Measurements from ENCODE around the gene SLC4A8. TPM values are rescaled to one million over a fixed set of nuclear protein-coding genes. Genes with fewer than 3 reads are reported as not detected.
"Not testable (repeated sequence)": the region's sequence is repeated elsewhere in the genome, so short reads cannot be mapped to it uniquely, and the experiment has no call there.

SLC4A8 gene
- total and polyA plus RNA-seq, 2 donors (not counting 3 experiments of a cell fraction or from before 2014, with no cell fraction given) = 4.7 to 9.7 TPM

DNA sequence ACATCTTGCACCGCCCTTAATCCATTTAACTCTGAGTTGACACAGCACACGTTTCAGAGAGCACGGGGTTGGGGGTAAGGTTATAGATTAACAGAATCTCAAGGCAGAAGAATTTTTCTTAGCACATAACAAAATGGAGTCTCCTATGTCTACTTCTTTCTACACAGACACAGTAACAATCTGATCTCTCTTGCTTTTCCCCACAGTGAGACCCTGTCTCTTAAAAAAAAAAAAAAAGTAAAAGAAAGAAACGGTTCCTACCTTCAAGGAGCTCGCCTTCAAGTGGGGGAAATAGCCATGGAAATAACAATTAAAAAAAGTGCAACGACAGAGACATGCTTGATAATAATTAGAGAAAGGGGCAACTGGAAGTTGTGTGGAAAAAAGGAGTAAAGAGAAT lies 30.4 kb downstream of the SLC4A8 start:
- dilution Hi-C loops (cut with MboI; ENCODE audit: extremely low pct_ligation_motif_present, low sequenced_read_pairs); H3K4me2 ChIP-seq (ENCODE audit: insufficient read depth, low read length); H3K4me1 ChIP-seq (ENCODE audit: control insufficient read depth, extremely low read depth, insufficient read depth, low read length); H3K36me3 ChIP-seq (ENCODE audit: control insufficient read depth in 2 of 2, extremely low read depth in 1 of 2, insufficient read depth in 2 of 2, low read length in 2 of 2); intact Hi-C loops (cut with micrococcal nuclease); H3K9me1 ChIP-seq (replicated peaks; ENCODE audit: control insufficient read depth, extremely low read depth, insufficient read depth, low read length); H3K9ac ChIP-seq (replicated peaks; ENCODE audit: extremely low read depth, insufficient read depth, low read length); BruUV-seq (replicated peaks); H3K79me2 ChIP-seq (ENCODE audit: control insufficient read depth, insufficient read depth, low read length); FAIRE-seq; H3K9me3 ChIP-seq (replicated peaks; ENCODE audit: control insufficient read depth, insufficient read depth, low read length); CTCF ChIA-PET; H3K27ac ChIP-seq (ENCODE audit: insufficient read depth, low read depth, low read length); H3K4me3 ChIP-seq (replicated peaks in 1 of 3; ENCODE audit: insufficient read depth in 1 of 3, low read depth in 1 of 3, low read length in 3 of 3); H2AFZ ChIP-seq (ENCODE audit: low read depth, low read length); DNase-seq (ENCODE audit: low read depth, low spot score); H4K20me1 ChIP-seq (replicated peaks; ENCODE audit: control insufficient read depth, extremely low read depth, insufficient read depth, low read length); H3K27me3 ChIP-seq (ENCODE audit: control insufficient read depth in 2 of 2, insufficient read depth in 2 of 2, low read length in 2 of 2): not testable (repeated sequence)
- POLR2A ChIA-PET = interaction anchor here (0.6 kb wide), 1 partner anchor 313 kb away, joined by 4 read pairs; no protein-coding TSS in a partner anchor

DNA sequence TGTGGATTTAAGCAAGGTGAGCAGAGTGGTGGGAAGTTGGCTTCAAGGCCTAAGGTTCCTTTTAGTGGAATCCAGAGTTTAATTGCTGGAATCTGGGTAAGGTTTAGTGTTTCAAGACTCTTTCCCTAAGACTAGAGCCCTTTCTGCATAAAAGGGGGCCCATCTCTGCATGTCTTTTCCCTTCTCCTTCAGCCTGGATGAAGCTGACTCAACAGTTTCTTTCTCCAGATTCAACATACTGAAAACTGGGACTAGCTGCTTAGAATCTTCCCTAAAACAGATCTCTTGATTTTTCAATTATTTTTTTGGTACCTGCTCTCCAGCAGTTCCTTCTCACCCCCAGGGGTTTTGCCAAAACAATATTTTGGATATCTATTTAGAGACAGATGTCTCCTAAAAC lies 34.0 kb downstream of the SLC4A8 start:
- ChIA-PET POLR2A (no interaction called here), CTCF (interaction anchor here (1.7 kb wide), 1 partner anchor 12 kb away, joined by 4 read pairs; no protein-coding TSS in a partner anchor)
- H3K36me3 ChIP-seq (ENCODE audit: control insufficient read depth in 2 of 2, extremely low read depth in 1 of 2, insufficient read depth in 2 of 2, low read length in 2 of 2) = no peaks in the 10 kb centered on the region
- no TSS peak for BruUV-seq (replicated peaks)
- no peak overlapping the region for H3K9ac ChIP-seq (replicated peaks; ENCODE audit: extremely low read depth, insufficient read depth, low read length)
- H3K4me1 ChIP-seq (ENCODE audit: control insufficient read depth, extremely low read depth, insufficient read depth, low read length) = no peaks in the 10 kb centered on the region
- no peaks in the 10 kb centered on the region for H3K9me1 ChIP-seq (replicated peaks; ENCODE audit: control insufficient read depth, extremely low read depth, insufficient read depth, low read length)
- H3K4me3 ChIP-seq (replicated peaks in 1 of 3; ENCODE audit: insufficient read depth in 1 of 3, low read depth in 1 of 3, low read length in 3 of 3) = no peak overlapping the region
- intact Hi-C loops (cut with micrococcal nuclease) (no loop called here), dilution Hi-C loops (cut with MboI; ENCODE audit: extremely low pct_ligation_motif_present, low sequenced_read_pairs) (no loop called here)
- no peaks in the 10 kb centered on the region for H4K20me1 ChIP-seq (replicated peaks; ENCODE audit: control insufficient read depth, extremely low read depth, insufficient read depth, low read length)
- no peak for DNase-seq (ENCODE audit: low read depth, low spot score)
- no peak for FAIRE-seq
- H2AFZ ChIP-seq (ENCODE audit: low read depth, low read length) = no peak overlapping the region
- no peaks in the 10 kb centered on the region for H3K79me2 ChIP-seq (ENCODE audit: control insufficient read depth, insufficient read depth, low read length)
- H3K27me3 ChIP-seq (ENCODE audit: control insufficient read depth in 2 of 2, insufficient read depth in 2 of 2, low read length in 2 of 2) = no peaks in the 10 kb centered on the region
- no peak for TF ChIP-seq JUN (IDR thresholded peaks at IDR 0.05; ENCODE audit: borderline replicate concordance, insufficient read depth, insufficient read length, low read depth)
- TF ChIP-seq POLR2AphosphoS5 (IDR thresholded peaks at IDR 0.05; ENCODE audit: insufficient read depth, low read depth, low read length) = no peak
- no peak for TF ChIP-seq GATA2 (IDR thresholded peaks at IDR 0.05; ENCODE audit: insufficient read depth, insufficient read length, low read depth, low read length)
- TF ChIP-seq, protein P1, sequence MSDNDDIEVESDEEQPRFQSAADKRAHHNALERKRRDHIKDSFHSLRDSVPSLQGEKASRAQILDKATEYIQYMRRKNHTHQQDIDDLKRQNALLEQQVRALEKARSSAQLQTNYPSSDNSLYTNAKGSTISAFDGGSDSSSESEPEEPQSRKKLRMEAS (IDR thresholded peaks at IDR 0.05; ENCODE audit: insufficient read depth, insufficient read length) = no peak
- no peak for TF ChIP-seq POLR2A (IDR thresholded peaks at IDR 0.05; ENCODE audit: low read depth, low read length)
- TF ChIP-seq EZH2 (IDR thresholded peaks at IDR 0.05; ENCODE audit: borderline replicate concordance, low read depth, low read length, severe bottlenecking) = no peak
- no peak for TF ChIP-seq MYC (IDR thresholded peaks at IDR 0.05; ENCODE audit: low read depth, low read length)
- TF ChIP-seq, protein P2, sequence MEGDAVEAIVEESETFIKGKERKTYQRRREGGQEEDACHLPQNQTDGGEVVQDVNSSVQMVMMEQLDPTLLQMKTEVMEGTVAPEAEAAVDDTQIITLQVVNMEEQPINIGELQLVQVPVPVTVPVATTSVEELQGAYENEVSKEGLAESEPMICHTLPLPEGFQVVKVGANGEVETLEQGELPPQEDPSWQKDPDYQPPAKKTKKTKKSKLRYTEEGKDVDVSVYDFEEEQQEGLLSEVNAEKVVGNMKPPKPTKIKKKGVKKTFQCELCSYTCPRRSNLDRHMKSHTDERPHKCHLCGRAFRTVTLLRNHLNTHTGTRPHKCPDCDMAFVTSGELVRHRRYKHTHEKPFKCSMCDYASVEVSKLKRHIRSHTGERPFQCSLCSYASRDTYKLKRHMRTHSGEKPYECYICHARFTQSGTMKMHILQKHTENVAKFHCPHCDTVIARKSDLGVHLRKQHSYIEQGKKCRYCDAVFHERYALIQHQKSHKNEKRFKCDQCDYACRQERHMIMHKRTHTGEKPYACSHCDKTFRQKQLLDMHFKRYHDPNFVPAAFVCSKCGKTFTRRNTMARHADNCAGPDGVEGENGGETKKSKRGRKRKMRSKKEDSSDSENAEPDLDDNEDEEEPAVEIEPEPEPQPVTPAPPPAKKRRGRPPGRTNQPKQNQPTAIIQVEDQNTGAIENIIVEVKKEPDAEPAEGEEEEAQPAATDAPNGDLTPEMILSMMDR (IDR thresholded peaks at IDR 0.05; ENCODE audit: extremely low read depth in 1 of 2, insufficient read depth in 1 of 2, low read depth in 1 of 2, low read length in 2 of 2) = no peak
- TF ChIP-seq FOS (IDR thresholded peaks at IDR 0.05; ENCODE audit: borderline replicate concordance, insufficient read depth, low read length) = no peak
- H3K27ac ChIP-seq (ENCODE audit: insufficient read depth, low read depth, low read length) = no peak overlapping the region
- H3K4me2 ChIP-seq (ENCODE audit: insufficient read depth, low read length) = no peak overlapping the region
- no peaks in the 10 kb centered on the region for H3K9me3 ChIP-seq (replicated peaks; ENCODE audit: control insufficient read depth, insufficient read depth, low read length)
